Testis (tissue), 3 donors: ENCODE measurements around the gene ID1. TPM values are rescaled to one million over a fixed set of nuclear protein-coding genes. Genes with fewer than 3 reads are reported as not detected.

Experiments used
- DNase-seq: peaks from one replicate; pipeline ENCODE4 v3.0.0-alpha.2; 2019
- H3K27ac ChIP-seq, 2 donors: fragments of 200-600 bp; sonication (generic); one replicate each; pipeline ENCODE4 v1.5.1; 2019
- H3K27me3 ChIP-seq: fragments of 200-600 bp; sonication (generic); one replicate; pipeline ENCODE4 v1.5.1; 2019
- H3K36me3 ChIP-seq: fragments of 200-600 bp; sonication (generic); one replicate; pipeline ENCODE4 v1.5.1; 2017; ENCODE audit warnings: low read depth; ENCODE audit errors: missing control alignments
- H3K4me1 ChIP-seq: fragments of 200-600 bp; sonication (generic); one replicate; pipeline ENCODE4 v1.5.1; 2019
- H3K4me3 ChIP-seq, 2 donors: fragments of 200-600 bp; sonication (generic); one replicate each; pipeline ENCODE4 v1.5.1; 2017 to 2019
- H3K9me3 ChIP-seq: fragments of 200-600 bp; sonication (generic); one replicate; pipeline ENCODE4 v1.5.1; 2017
- POLR2A ChIP-seq: fragments of 450-650 bp; IDR thresholded peaks from one replicate; pipeline ENCODE4 v1.6.1; 2017; ENCODE audit warnings: antibody characterized with exemption, mild to moderate bottlenecking, moderate library complexity
- WGBS, 2 donors: methylation state at CpG; one replicate each; pipeline ENCODE4 v1.1.5; 2018; 5-methylcytosine and 5-hydroxymethylcytosine counted together
- intact Hi-C: fragments of 100-400 bp; cut with DNase I; formaldehyde crosslinking; loops from one replicate; pipeline ENCODE4 v1.15.1; 2023; ENCODE audit warnings: low total_unique reads
- polyA plus RNA-seq: library from polyadenylated mRNA; stranded (reverse); fragments of 350-450 nt; fragmentation: Illumina TruSeq; extraction: RNeasy Lipid Tissue Mini Kit (QIAGEN cat#74804); gene quantifications from one replicate; pipeline ENCODE4 v1.2.3, GENCODE V29; 2014; ENCODE audit warnings: low read depth, low replicate concordance; ENCODE audit not compliant: insufficient read depth
- total RNA-seq, 2 donors: library from RNA; depleted of rRNA; stranded (reverse); fragments of >200 nt; gene quantifications; one replicate each; pipeline ENCODE4 v1.2.3, GENCODE V29; 2016
- TF ChIP-seq, protein P1 (sequence below), 3 experiments: fragments of 450-650 bp in 2 of 3; fragments of 200-600 bp in 1 of 3; sonication (generic) in 1 of 3; IDR thresholded peaks; one replicate each; pipeline ENCODE4 v1.5.1; 2016 to 2019; ENCODE audit warnings: antibody characterized with exemption in 3 of 3, mild to moderate bottlenecking in 2 of 3, moderate library complexity in 1 of 3

ID1 gene
- total and polyA plus RNA-seq, 3 donors from 2014 or later = 18.7 to 128 (median 124) TPM

GRCh38 chr20:31638317-31638716 is 33.2 kb downstream of the ID1 start:
- 56 to 64% methylated on average over 2 to 4 of the region's 4 CpGs for WGBS, 2 donors
- intact Hi-C loops = no loop called here
- H3K27me3 ChIP-seq = no peaks in the 10 kb centered on the region
- no peak overlapping the region for H3K4me3 ChIP-seq
- peaks cover 4% of the 10 kb centered on the region for H3K4me1 ChIP-seq
- no peaks in the 10 kb centered on the region for H3K9me3 ChIP-seq
- no peak overlapping the region for H3K27ac ChIP-seq
- no peak for TF ChIP-seq POLR2A
- TF ChIP-seq, protein P1, sequence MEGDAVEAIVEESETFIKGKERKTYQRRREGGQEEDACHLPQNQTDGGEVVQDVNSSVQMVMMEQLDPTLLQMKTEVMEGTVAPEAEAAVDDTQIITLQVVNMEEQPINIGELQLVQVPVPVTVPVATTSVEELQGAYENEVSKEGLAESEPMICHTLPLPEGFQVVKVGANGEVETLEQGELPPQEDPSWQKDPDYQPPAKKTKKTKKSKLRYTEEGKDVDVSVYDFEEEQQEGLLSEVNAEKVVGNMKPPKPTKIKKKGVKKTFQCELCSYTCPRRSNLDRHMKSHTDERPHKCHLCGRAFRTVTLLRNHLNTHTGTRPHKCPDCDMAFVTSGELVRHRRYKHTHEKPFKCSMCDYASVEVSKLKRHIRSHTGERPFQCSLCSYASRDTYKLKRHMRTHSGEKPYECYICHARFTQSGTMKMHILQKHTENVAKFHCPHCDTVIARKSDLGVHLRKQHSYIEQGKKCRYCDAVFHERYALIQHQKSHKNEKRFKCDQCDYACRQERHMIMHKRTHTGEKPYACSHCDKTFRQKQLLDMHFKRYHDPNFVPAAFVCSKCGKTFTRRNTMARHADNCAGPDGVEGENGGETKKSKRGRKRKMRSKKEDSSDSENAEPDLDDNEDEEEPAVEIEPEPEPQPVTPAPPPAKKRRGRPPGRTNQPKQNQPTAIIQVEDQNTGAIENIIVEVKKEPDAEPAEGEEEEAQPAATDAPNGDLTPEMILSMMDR (IDR thresholded peaks at IDR 0.05) = no peak
- H3K36me3 ChIP-seq = no peaks in the 10 kb centered on the region
- no peak for DNase-seq

DNA sequence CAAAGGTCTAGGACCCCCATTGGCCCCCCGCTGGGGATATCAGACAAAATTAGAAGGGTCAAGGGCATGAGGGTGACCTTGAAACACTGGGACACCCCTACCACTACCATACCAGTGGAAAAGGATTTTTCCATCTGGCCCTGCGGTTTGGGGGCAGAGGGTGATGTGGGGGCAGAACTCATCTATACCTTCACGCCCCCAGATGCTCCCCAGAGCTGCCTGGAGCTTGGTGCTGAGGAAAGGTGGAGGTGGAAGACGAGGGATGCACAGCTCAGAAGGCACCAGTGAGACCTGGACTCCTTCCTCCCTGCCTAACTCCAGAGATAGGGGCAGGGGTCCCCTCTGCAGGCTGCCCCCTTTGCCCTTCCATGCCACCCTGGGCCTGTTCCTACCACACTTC is 33.7 kb downstream of the ID1 start:
- intact Hi-C loops = no loop called here
- Histone ChIP-seq H3K27me3 (no peaks in the 10 kb centered on the region), H3K36me3 (no peaks in the 10 kb centered on the region), H3K9me3 (no peaks in the 10 kb centered on the region), H3K4me1 (peaks cover 4% of the 10 kb centered on the region), H3K27ac (no peak overlapping the region), H3K4me3 (no peak overlapping the region)
- TF ChIP-seq, protein P1 (IDR thresholded peaks at IDR 0.05) = no peak
- TF ChIP-seq POLR2A = no peak
- DNase-seq = no peak
- WGBS, 2 donors = 69 to 84% methylated on average over 3 to 4 of the region's 4 CpGs

GRCh38 chr20:31640259-31640658 is 35.2 kb downstream of the ID1 start:
- Histone ChIP-seq H3K4me1 (peaks cover 4% of the 10 kb centered on the region), H3K27ac (no peak overlapping the region), H3K9me3 (no peaks in the 10 kb centered on the region), H3K36me3 (no peaks in the 10 kb centered on the region), H3K27me3 (no peaks in the 10 kb centered on the region), H3K4me3 (no peak overlapping the region)
- no peak for DNase-seq
- TF ChIP-seq, protein P1 (IDR thresholded peaks at IDR 0.05) = no peak
- TF ChIP-seq POLR2A = no peak
- 66 to 95% methylated on average over 3 of the region's 3 CpGs for WGBS, 2 donors
- intact Hi-C loops = no loop called here

DNA sequence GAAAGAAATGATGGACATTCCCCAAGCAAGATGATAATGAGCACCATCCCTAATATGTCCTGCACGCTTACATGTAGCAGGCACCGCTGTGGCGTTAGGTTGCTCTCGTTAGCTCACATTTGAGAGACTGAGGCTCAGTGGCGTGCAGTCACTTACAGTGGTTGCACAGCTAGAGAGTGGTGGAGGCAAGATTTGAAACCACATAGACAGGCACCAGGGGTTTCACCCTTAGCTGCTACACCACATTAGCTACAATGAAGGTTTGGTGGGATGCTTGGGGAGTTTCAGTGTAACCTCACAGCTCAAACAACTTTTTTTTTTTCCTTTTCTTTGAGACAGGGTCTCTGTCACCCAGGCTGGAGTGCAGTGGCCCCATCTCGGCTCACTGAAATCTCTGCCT is 36.3 kb downstream of the ID1 start:
- no peak overlapping the region for H3K27ac ChIP-seq
- no peaks in the 10 kb centered on the region for H3K9me3 ChIP-seq
- peaks cover 4% of the 10 kb centered on the region for H3K4me1 ChIP-seq
- no peak for DNase-seq
- TF ChIP-seq, protein P1 (IDR thresholded peaks at IDR 0.05) = no peak
- TF ChIP-seq POLR2A = no peak
- intact Hi-C loops = no loop called here
- no peaks in the 10 kb centered on the region for H3K27me3 ChIP-seq
- H3K4me3 ChIP-seq = no peak overlapping the region
- H3K36me3 ChIP-seq = no peaks in the 10 kb centered on the region
- WGBS, 2 donors = 85 to 93% methylated on average over 6 of the region's 6 CpGs

DNA sequence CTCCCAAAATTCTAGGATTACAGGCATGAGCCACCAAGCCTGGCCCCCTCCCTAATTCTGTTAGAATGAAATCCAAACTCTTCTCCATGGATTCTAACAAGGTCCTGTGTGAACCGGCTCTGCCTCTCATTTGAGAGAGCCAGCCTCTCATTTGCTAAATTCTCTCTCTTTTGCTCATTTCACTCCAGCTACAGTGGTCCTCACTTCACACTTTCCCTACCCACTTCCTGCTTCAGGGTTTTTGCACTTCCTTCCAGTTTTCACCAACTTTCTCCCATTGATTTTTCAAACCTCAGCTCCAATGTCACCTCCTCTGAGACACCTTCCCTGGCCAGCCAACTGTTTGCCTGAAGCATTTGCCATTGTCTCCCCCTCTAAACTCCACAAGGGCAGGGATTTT is 37.7 kb downstream of the ID1 start:
- TF ChIP-seq POLR2A = no peak
- TF ChIP-seq, protein P1 (IDR thresholded peaks at IDR 0.05) = no peak
- intact Hi-C loops = no loop called here
- Histone ChIP-seq H3K9me3 (no peaks in the 10 kb centered on the region), H3K4me3 (no peak overlapping the region), H3K36me3 (no peaks in the 10 kb centered on the region), H3K27me3 (no peaks in the 10 kb centered on the region), H3K27ac (no peak overlapping the region), H3K4me1 (no peaks in the 10 kb centered on the region)
- WGBS, 2 donors = 69 to 89% methylated on average over 1 of the region's 1 CpG
- DNase-seq = no peak
